Mucosa of descending colon (tissue), 3 donors: ENCODE results near the gene EXOC6B. TPM values are rescaled to one million over a fixed set of nuclear protein-coding genes. Genes with fewer than 3 reads are reported as not detected.

Experiments
- ATAC-seq: fragments of 200-7000 bp; cut with Tn5 transposase; one replicate; pipeline ENCODE4 v1.9.1; 2020; ENCODE audit warnings: mild to moderate bottlenecking, moderate library complexity
- DNase-seq, 3 donors: peaks; one replicate each; pipeline ENCODE4 v3.0.0-alpha.2; 2020
- H3K36me3 ChIP-seq: fragments of 200-600 bp; one replicate; pipeline ENCODE4 v1.8.0; 2021; ENCODE audit warnings: low read depth, mild to moderate bottlenecking
- H3K4me1 ChIP-seq: fragments of 200-600 bp; one replicate; pipeline ENCODE4 v1.8.0; 2021; ENCODE audit warnings: low read depth, mild to moderate bottlenecking
- H3K4me3 ChIP-seq: fragments of 200-600 bp; one replicate; pipeline ENCODE4 v1.8.0; 2021; ENCODE audit warnings: mild to moderate bottlenecking
- H3K9me3 ChIP-seq: fragments of 200-600 bp; one replicate; pipeline ENCODE4 v1.8.0; 2021; ENCODE audit warnings: mild to moderate bottlenecking
- CTCF ChIP-seq: fragments of 200-600 bp; IDR thresholded peaks from one replicate; pipeline ENCODE4 v1.8.0; 2022; ENCODE audit warnings: antibody characterized with exemption, mild to moderate bottlenecking
- intact Hi-C, 2 donors: fragments of 100-400 bp; cut with DNase I in 1 of 2; cut with micrococcal nuclease in 1 of 2; formaldehyde crosslinking; loops; one replicate each; pipeline versions ENCODE4 v1.11.0 to v1.11.1; 2022; cut with DNase I, micrococcal nuclease
- total RNA-seq, 3 donors: library from RNA; stranded (reverse); fragmentation: NEBNext Ultra II Directional in 2 of 3; extraction: Animal tissue kit (Norgen Biotek cat#: 25700) in 2 of 3; gene quantifications; one replicate each; pipeline versions ENCODE4 v1.2.1 to v1.2.4, GENCODE V29; 2021 to 2023
- donor health status: DM: no; HTN: no; CAD: no; lungs with moderate emphysema.
- donor health status: DM: no; HTN: no; CAD: no.
- donor health status: DM: no; HTN: yes; CAD: no.

EXOC6B gene
- total RNA-seq, 3 donors from 2014 or later: 19.4 to 52.4 (median 28.8) TPM

GRCh38 chr2:72636210-72636609 lies 189.6 kb downstream of the EXOC6B start:
- DNase-seq (no peak), ATAC-seq (no peak)
- Histone ChIP-seq H3K36me3 (no peaks in the 10 kb centered on the region), H3K4me3 (no peak overlapping the region), H3K4me1 (no peaks in the 10 kb centered on the region), H3K9me3 (no peaks in the 10 kb centered on the region)
- intact Hi-C loops: no loop called here
- TF ChIP-seq CTCF: no peak

- intact Hi-C loops: no loop called here
- H3K36me3 ChIP-seq: no peaks in the 10 kb centered on the region
- no peaks in the 10 kb centered on the region for H3K9me3 ChIP-seq
- ATAC-seq (no peak), DNase-seq (no peak)
- H3K4me1 ChIP-seq: no peaks in the 10 kb centered on the region
- no peak for TF ChIP-seq CTCF
- no peak overlapping the region for H3K4me3 ChIP-seq
Observed at GRCh38 chr2:72630767-72631166, 195.1 kb downstream of the EXOC6B start.

- H3K4me1 ChIP-seq: no peaks in the 10 kb centered on the region
- DNase-seq (no peak), ATAC-seq (no peak)
- H3K4me3 ChIP-seq: no peak overlapping the region
- H3K9me3 ChIP-seq: no peaks in the 10 kb centered on the region
- no peaks in the 10 kb centered on the region for H3K36me3 ChIP-seq
- intact Hi-C loops: no loop called here
- TF ChIP-seq CTCF: no peak
Observed at GRCh38 chr2:72629062-72629461, 196.8 kb downstream of the EXOC6B start.

GRCh38 chr2:72627083-72627482 lies 198.8 kb downstream of the EXOC6B start:
- H3K4me1 ChIP-seq: no peaks in the 10 kb centered on the region
- no peak overlapping the region for H3K4me3 ChIP-seq
- no peak for TF ChIP-seq CTCF
- H3K9me3 ChIP-seq: no peaks in the 10 kb centered on the region
- DNase-seq: no peak
- intact Hi-C loops: no loop called here
- no peak for ATAC-seq
- no peaks in the 10 kb centered on the region for H3K36me3 ChIP-seq

- DNase-seq (no peak), ATAC-seq (no peak)
- Histone ChIP-seq H3K4me3 (no peak overlapping the region), H3K4me1 (no peaks in the 10 kb centered on the region), H3K9me3 (no peaks in the 10 kb centered on the region), H3K36me3 (no peaks in the 10 kb centered on the region)
- intact Hi-C loops: no loop called here
- TF ChIP-seq CTCF: no peak
Observed at GRCh38 chr2:72625366-72625765, 200.5 kb downstream of the EXOC6B start.

- Histone ChIP-seq H3K9me3 (no peaks in the 10 kb centered on the region), H3K4me3 (no peak overlapping the region), H3K36me3 (no peaks in the 10 kb centered on the region), H3K4me1 (no peaks in the 10 kb centered on the region)
- TF ChIP-seq CTCF: no peak
- DNase-seq: no peak
- ATAC-seq: no peak
- intact Hi-C loops: no loop called here
Observed at GRCh38 chr2:72623481-72623880, 202.4 kb downstream of the EXOC6B start.
